Adrenal gland (tissue), 5 donors: ENCODE data around the gene EDEM1.

Experiments
- CTCF ChIP-seq, 6 experiments: fragments of 450-650 bp in 4 of 6; fragments of 200-600 bp in 2 of 6; sonication (generic) in 1 of 6; IDR thresholded peaks; 1 replicate in 5 of 6; 2 replicates in 1 of 6; pipeline versions ENCODE4 v1.5.1 to v1.8.0; 2016 to 2021; ENCODE audit warnings: antibody characterized with exemption in 6 of 6, mild to moderate bottlenecking in 2 of 6, moderate library complexity in 1 of 6
- POLR2A ChIP-seq, 2 donors: fragments of 450-650 bp; IDR thresholded peaks; one replicate each; pipeline ENCODE4 v1.6.1; 2017; ENCODE audit warnings: antibody characterized with exemption in 2 of 2, mild to moderate bottlenecking in 2 of 2, moderate library complexity in 1 of 2
- donor health status: DM: no; HTN: no; CAD: no.

DNA sequence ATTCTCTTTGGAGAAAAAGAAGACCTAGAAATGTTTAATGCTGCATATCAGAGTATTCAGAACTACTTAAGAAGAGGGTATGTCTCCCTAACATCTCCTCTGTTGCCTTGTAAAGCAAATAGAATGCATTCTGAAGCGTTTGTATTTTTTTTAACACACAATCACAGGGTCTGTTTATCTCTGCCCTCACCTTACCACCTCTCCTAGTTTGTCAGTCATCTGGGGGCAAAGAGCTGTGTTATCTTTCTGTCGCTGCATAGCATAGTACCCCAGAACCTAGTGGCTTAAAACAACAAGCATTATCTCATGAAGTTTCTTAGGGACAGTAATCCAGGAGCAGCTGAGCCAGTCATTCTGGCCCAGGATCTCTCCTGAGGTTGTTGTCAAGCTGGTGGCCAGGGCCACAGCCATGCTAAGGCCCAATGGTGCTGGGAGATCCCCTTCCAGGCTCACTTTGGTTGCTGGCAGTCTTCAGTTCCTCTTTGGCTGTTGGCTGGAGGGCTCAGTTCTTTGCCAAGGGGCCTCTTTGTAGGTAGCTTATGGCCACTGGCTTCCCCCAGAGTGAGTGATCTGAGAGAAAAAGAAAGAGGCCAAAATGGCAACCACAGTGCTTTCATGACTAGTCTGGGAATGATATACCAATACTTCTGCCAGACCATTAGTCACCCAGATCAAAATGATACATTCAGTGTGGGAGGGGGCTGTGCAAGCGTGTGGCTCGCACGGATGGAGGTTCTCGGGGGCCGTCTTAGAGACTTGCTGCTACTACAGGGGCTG, 17.8 kb downstream of the EDEM1 start:
- TF ChIP-seq CTCF (IDR thresholded peaks at IDR 0.05) (no peak), POLR2A (IDR thresholded peaks at IDR 0.05) (no peak)
